Transverse colon (tissue), 4 donors: ENCODE results near the gene WNK2. TPM values are rescaled to one million over a fixed set of nuclear protein-coding genes. Genes with fewer than 3 reads are reported as not detected.

Experiments used
- DNase-seq: peaks from one replicate; pipeline ENCODE4 v3.0.0-alpha.2; 2019
- H3K27ac ChIP-seq, 4 donors: fragments of 200-600 bp; sonication (generic); 2 replicates each; pipeline ENCODE4 v1.5.1; 2016 to 2018; ENCODE audit warnings: inconsistent platforms in 4 of 4
- H3K27me3 ChIP-seq: fragments of 200-600 bp; sonication (generic); 2 replicates; pipeline ENCODE4 v1.5.1; 2017; ENCODE audit warnings: inconsistent platforms
- H3K36me3 ChIP-seq, 4 donors: fragments of 200-600 bp; sonication (generic); 2 replicates each; pipeline ENCODE4 v1.5.1; 2017 to 2019; ENCODE audit warnings: inconsistent platforms in 4 of 4
- H3K4me1 ChIP-seq, 4 donors: fragments of 200-600 bp; sonication (generic); 2 replicates each; pipeline ENCODE4 v1.5.1; 2017 to 2020; ENCODE audit warnings: inconsistent platforms in 4 of 4
- H3K4me3 ChIP-seq, 4 donors: fragments of 200-600 bp; sonication (generic); 1 replicate in 1 of 4; 2 replicates in 3 of 4; pipeline versions ENCODE4 v1.5.1 to v1.6.1; 2017 to 2019; ENCODE audit warnings: inconsistent platforms in 4 of 4
- H3K9me3 ChIP-seq, 2 donors: fragments of 200-600 bp; sonication (generic); 2 replicates each; pipeline ENCODE4 v1.5.1; 2017 to 2019; ENCODE audit warnings: inconsistent platforms in 2 of 2
- CTCF ChIP-seq, 5 experiments: fragments of 200-600 bp in 3 of 5; fragments of 450-650 bp in 2 of 5; sonication (generic) in 3 of 5; IDR thresholded peaks; 1 replicate in 2 of 5; 2 replicates in 3 of 5; pipeline ENCODE4 v1.5.1; 2016 to 2017; ENCODE audit warnings: antibody characterized with exemption in 5 of 5, inconsistent platforms in 3 of 5, mild to moderate bottlenecking in 2 of 5, moderate library complexity in 1 of 5
- EP300 ChIP-seq: sonication (generic); formaldehyde crosslinking; IDR thresholded peaks from one replicate; pipeline ENCODE4 v1.6.1; 2017; ENCODE audit warnings: antibody characterized with exemption, low read depth
- POLR2A ChIP-seq: fragments of 450-650 bp; IDR thresholded peaks from one replicate; pipeline ENCODE4 v1.6.1; 2016; ENCODE audit warnings: antibody characterized with exemption, mild to moderate bottlenecking, moderate library complexity
- POLR2AphosphoS5 ChIP-seq, 3 donors: sonication (generic); formaldehyde crosslinking; IDR thresholded peaks; one replicate each; pipeline ENCODE4 v1.6.1; 2016; ENCODE audit warnings: antibody characterized with exemption in 3 of 3
- WGBS, 2 donors: methylation state at CpG; one replicate each; pipeline ENCODE4 v1.1.5; 2018; ENCODE audit warnings: low coverage in 1 of 2; 5-methylcytosine and 5-hydroxymethylcytosine counted together
- in situ Hi-C, 4 donors: fragments of 200-750 bp; cut with MboI; loops; one replicate each; pipeline versions ENCODE4 v1.15.0 to v1.15.1; 2017; ENCODE audit warnings: low sequenced_read_pairs in 3 of 4, low pct_ligation_motif_present in 1 of 4, low pct_unique_long_range_greater_than_20kb in 1 of 4
- intact Hi-C: fragments of 100-400 bp; cut with DNase I; formaldehyde crosslinking; loops from one replicate; pipeline ENCODE4 v1.15.1; 2023; ENCODE audit warnings: low total_unique reads
- total RNA-seq, 4 donors: library from RNA; depleted of rRNA; stranded (reverse); fragments of >200 nt; gene quantifications; one replicate each; pipeline ENCODE4 v1.1.0, GENCODE V29; 2016

WNK2 gene
- total RNA-seq, 4 donors from 2014 or later: 133 to 618 (median 157) TPM

GRCh38 chr9:93265972-93266371 is 82.0 kb downstream of the WNK2 start:
- peaks cover 0 to 4% (median 0%) of the 10 kb centered on the region in 4 donors for H3K36me3 ChIP-seq
- 86 to 100% methylated on average over 1 to 6 of the region's 6 CpGs for WGBS, 2 donors
- in situ Hi-C loops: no loop called here

GRCh38 chr9:93266521-93267001 is 82.6 kb downstream of the WNK2 start:
- DNase-seq: no peak
- no peaks in the 10 kb centered on the region for H3K27me3 ChIP-seq
- peak overlapping the region in 1 of 4 donors; percentile 74 for H3K27ac ChIP-seq
- in situ Hi-C loops (no loop called here), intact Hi-C loops (no loop called here)
- H3K4me1 ChIP-seq: peaks cover 3 to 20% (median 14%) of the 10 kb centered on the region in 4 donors
- TF ChIP-seq CTCF (IDR thresholded peaks at IDR 0.05): no peak
- TF ChIP-seq EP300: no peak
- TF ChIP-seq POLR2AphosphoS5 (IDR thresholded peaks at IDR 0.05): no peak
- no peak for TF ChIP-seq POLR2A
- H3K4me3 ChIP-seq: no peak overlapping the region
- H3K9me3 ChIP-seq: no peaks in the 10 kb centered on the region
- 68 to 86% methylated on average over 3 to 6 of the region's 6 CpGs for WGBS, 2 donors
- peaks cover 0 to 4% (median 0%) of the 10 kb centered on the region in 4 donors for H3K36me3 ChIP-seq

More at GRCh38 chr9:93265972-93266371, 82.0 kb downstream of the WNK2 start:
- Histone ChIP-seq H3K4me3 (no peak overlapping the region), H3K27me3 (no peaks in the 10 kb centered on the region), H3K4me1 (peaks cover 3 to 20% (median 14%) of the 10 kb centered on the region in 4 donors), H3K27ac (no peak overlapping the region), H3K9me3 (no peaks in the 10 kb centered on the region)
- intact Hi-C loops: no loop called here
- no peak for DNase-seq
- TF ChIP-seq POLR2A (no peak), POLR2AphosphoS5 (IDR thresholded peaks at IDR 0.05) (no peak), CTCF (IDR thresholded peaks at IDR 0.05) (no peak), EP300 (no peak)

- WGBS, 2 donors: 74 to 85% methylated on average over 2 to 10 of the region's 10 CpGs
- Histone ChIP-seq H3K4me3 (no peak overlapping the region), H3K27me3 (no peaks in the 10 kb centered on the region), H3K27ac (peak overlapping the region in 1 of 4 donors; percentile 74), H3K9me3 (no peaks in the 10 kb centered on the region), H3K36me3 (peaks cover 0 to 4% (median 0%) of the 10 kb centered on the region in 4 donors), H3K4me1 (peaks cover 3 to 20% (median 14%) of the 10 kb centered on the region in 4 donors)
- intact Hi-C loops (no loop called here), in situ Hi-C loops (no loop called here)
- no peak for DNase-seq
- TF ChIP-seq EP300 (no peak), POLR2A (no peak), POLR2AphosphoS5 (IDR thresholded peaks at IDR 0.05) (no peak), CTCF (IDR thresholded peaks at IDR 0.05) (no peak)
These were observed 83.2 kb downstream of the WNK2 start for GRCh38 chr9:93267091-93267541.

- peak overlapping the region; percentile 19 to 74 (median 44) for H3K27ac ChIP-seq
- no peaks in the 10 kb centered on the region for H3K27me3 ChIP-seq
- intact Hi-C loops: no loop called here
- no peak for DNase-seq
- WGBS, 2 donors: 52% methylated on average over 28 of the region's 28 CpGs; no CpG with 5 or more reads in 1 of the 2 donors
- peaks cover 3 to 20% (median 11%) of the 10 kb centered on the region in 4 donors for H3K4me1 ChIP-seq
- peaks cover 0 to 4% (median 0%) of the 10 kb centered on the region in 4 donors for H3K36me3 ChIP-seq
- H3K9me3 ChIP-seq: no peaks in the 10 kb centered on the region
- H3K4me3 ChIP-seq: no peak overlapping the region
- in situ Hi-C loops: no loop called here
- TF ChIP-seq POLR2AphosphoS5 (IDR thresholded peaks at IDR 0.05) (no peak), EP300 (no peak), CTCF (IDR thresholded peaks at IDR 0.05) (no peak), POLR2A (no peak)
These were observed 84.0 kb downstream of the WNK2 start for GRCh38 chr9:93267681-93268505.
